ENCODE measurements around the gene KLHL30.

- TF ChIP-seq CTCF (IDR thresholded peaks at IDR 0.05), result no peak
- TF ChIP-seq POLR2A (IDR thresholded peaks at IDR 0.05), result no peak
Measured at GRCh38 chr2:238103465-238104225, 34.8 kb upstream of the KLHL30 start.

Measured in heart left ventricle (tissue), 13 donors.